ENCODE results near the gene CRAMP1. TPM values are rescaled to one million over a fixed set of nuclear protein-coding genes. Genes with fewer than 3 reads are reported as not detected.

Gene CRAMP1
- total and polyA plus RNA-seq, 2 of the 8 experiments (the other 6 are each of a cell fraction or from before 2014, with no cell fraction given), result 19.2 to 23.2 TPM

- Histone ChIP-seq H3K36me3 (ENCODE audit: control insufficient read depth in 2 of 4, insufficient read depth in 4 of 4, low read length in 3 of 4) (peaks cover 15 to 58% (median 45%) of the 10 kb centered on the region in 4 experiments), H2AFZ (ENCODE audit: low read length) (no peak overlapping the region), H3K23me2 (ENCODE audit: low read depth, low read length) (peaks cover 4% of the 10 kb centered on the region), H3K27me3 (replicated peaks in 1 of 4; ENCODE audit: control insufficient read depth in 3 of 4, extremely low read depth in 1 of 4, insufficient read depth in 3 of 4, low read length in 3 of 4) (no peaks in the 10 kb centered on the region), H4K8ac (ENCODE audit: extremely low read depth, insufficient read depth, low read length) (no peak overlapping the region), H4K20me1 (replicated peaks in 1 of 2; ENCODE audit: control insufficient read depth in 1 of 2, insufficient read depth in 2 of 2, low read length in 2 of 2) (peaks cover 9 to 12% of the 10 kb centered on the region in 2 experiments), H3K27ac (ENCODE audit: low read depth, low read length) (no peak overlapping the region), H3K56ac (replicated peaks; ENCODE audit: insufficient read length, low read depth, low read length) (no peak overlapping the region), H2AK5ac (ENCODE audit: low read depth, low read length) (no peak overlapping the region), H3K4me3 (ENCODE audit: extremely low read depth in 1 of 4, insufficient read depth in 2 of 4, low read depth in 3 of 4, low read length in 4 of 4) (no peak overlapping the region), H4K91ac (replicated peaks; ENCODE audit: insufficient read length, low read length) (no peak overlapping the region), H3K9me3 (ENCODE audit: insufficient read depth in 2 of 2, low read depth in 1 of 2, low read length in 1 of 2) (no peaks in the 10 kb centered on the region), H2BK120ac (replicated peaks; ENCODE audit: low read depth, low read length) (no peak overlapping the region), H3K23ac (ENCODE audit: insufficient read length) (no peak overlapping the region), H2BK5ac (ENCODE audit: low read depth, low read length) (no peak overlapping the region), H3K14ac (ENCODE audit: insufficient read length) (no peak overlapping the region), H3K79me2 (ENCODE audit: control insufficient read depth in 1 of 2, insufficient read depth in 2 of 2, low read length in 2 of 2) (peaks cover 0 to 7% of the 10 kb centered on the region in 2 experiments; a peak in 1 of 4 replicates), H3K4me2 (ENCODE audit: insufficient read depth in 1 of 2, low read depth in 2 of 2, low read length in 2 of 2) (no peak overlapping the region), H3K79me1 (ENCODE audit: low read depth, low read length) (peaks cover 4% of the 10 kb centered on the region; the same call in 1 of the 2 replicates), H3K4ac (replicated peaks; ENCODE audit: insufficient read length, low read depth, low read length) (no peak overlapping the region), H2BK20ac (ENCODE audit: low read length) (no peak overlapping the region), H3K4me1 (replicated peaks in 1 of 4; ENCODE audit: control insufficient read depth in 3 of 4, insufficient read depth in 4 of 4, low read length in 3 of 4) (no peaks in the 10 kb centered on the region), H3K9ac (replicated peaks in 1 of 4; ENCODE audit: extremely low read depth in 1 of 4, low read depth in 3 of 4, low read length in 3 of 4) (no peak overlapping the region), H3K18ac (ENCODE audit: extremely low read depth, low read length) (no peak overlapping the region), H2BK12ac (ENCODE audit: low read depth, low read length) (no peak overlapping the region), H2BK15ac (ENCODE audit: low read length) (no peak overlapping the region), H4K5ac (ENCODE audit: insufficient read length, low read depth, low read length) (no peak overlapping the region)
- TF ChIP-seq POLR2A (IDR thresholded peaks at IDR 0.05; ENCODE audit: control extremely low read depth in 1 of 2, low read depth in 2 of 2, low read length in 2 of 2) (no peak), CHD2 (IDR thresholded peaks at IDR 0.05; ENCODE audit: low read length) (no peak), SP4 (IDR thresholded peaks at IDR 0.05; ENCODE audit: low read length) (no peak), RNF2 (IDR thresholded peaks at IDR 0.05; ENCODE audit: borderline replicate concordance, low read depth, low read length, missing control alignments, poor library complexity, severe bottlenecking) (no peak), SAP30 (IDR thresholded peaks at IDR 0.05; ENCODE audit: insufficient read depth, insufficient replicate concordance, low read length) (no peak)
- TF ChIP-seq, protein P1, sequence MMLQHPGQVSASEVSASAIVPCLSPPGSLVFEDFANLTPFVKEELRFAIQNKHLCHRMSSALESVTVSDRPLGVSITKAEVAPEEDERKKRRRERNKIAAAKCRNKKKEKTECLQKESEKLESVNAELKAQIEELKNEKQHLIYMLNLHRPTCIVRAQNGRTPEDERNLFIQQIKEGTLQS (IDR thresholded peaks at IDR 0.05; ENCODE audit: insufficient read depth, low read depth, low read length), result no peak
- DNase-seq (ENCODE audit: low read depth in 1 of 2, low spot score in 2 of 2) (no peak), FAIRE-seq (no peak)
- CTCF ChIA-PET (ENCODE audit: partially characterized antibody), result interaction anchor here (0.6 to 1.9 kb wide), 5 partner anchors 10 to 401 kb away, joined by 3 to 4 read pairs (median 3); partner anchors contain the start of gene JPT2
- POLR2A ChIA-PET (ENCODE audit: partially characterized antibody), result interaction anchor here (0.6 to 2.2 kb wide), 5 partner anchors 10 to 86 kb away, joined by 3 to 6 read pairs (median 5); partner anchors contain the start of gene NME3
- 89% methylated on average over 6 of the region's 6 CpGs; no CpG with 5 or more reads in 1 of the 2 experiments for WGBS, 2 experiments (ENCODE audit: extremely low coverage in 1 of 2, insufficient coverage in 1 of 2, insufficient read length in 1 of 2, insufficient replicate concordance in 2 of 2, low coverage in 1 of 2, low lambda C conversion rate in 2 of 2, missing lambda C conversion rate in 1 of 2)
These were observed 89.2 kb downstream of the CRAMP1 start for GRCh38 chr16:1701216-1701878.
